K562 (cell line): ENCODE data around the gene NPY4R. TPM values are rescaled to one million over a fixed set of nuclear protein-coding genes. Genes with fewer than 3 reads are reported as not detected.
"Not testable (repeated sequence)": the region's sequence is repeated elsewhere in the genome, so short reads cannot be mapped to it uniquely, and the experiment has no call there.

Experiments
- ATAC-seq: fragments of 200-7000 bp; cut with Tn5 transposase; 3 replicates; pipeline ENCODE4 v1.9.1; 2020; ENCODE audit warnings: moderate library complexity
- Bru-seq: library from RNA; stranded (reverse); fragments of 400-500 nt; gene quantifications from one replicate; lab custom pipeline; 2021; lab: Mats Ljungman, UMichigan
- BruChase-seq, 2 experiments: library from RNA; stranded (reverse); fragments of 400-500 nt; gene quantifications; one replicate each; lab custom pipeline; 2021; lab: Mats Ljungman, UMichigan
- BruUV-seq: library from RNA; stranded (reverse); fragments of 400-500 nt; replicated peaks from 2 replicates; lab custom pipeline; 2021; lab: Mats Ljungman, UMichigan
- CTCF ChIA-PET: fragments of 300-600 bp; formaldehyde crosslinking; extraction: SDS; loops from one replicate; lab custom pipeline; 2021; ENCODE audit warnings: low intra/inter-chr PET ratio; lab: Yijun Ruan, JAX
- POLR2A ChIA-PET: fragments of 300-600, 350-650 bp; sonication (Branson Sonifier 250); formaldehyde crosslinking; extraction: SDS; loops from one replicate; lab custom pipeline; 2021; ENCODE audit warnings: antibody characterized with exemption, inconsistent platforms; lab: Yijun Ruan, JAX
- DNase-seq, 4 experiments: peaks; one replicate each; pipeline versions ENCODE4 v3.0.0 to v3.0.0-alpha.2; 2011 to 2018; ENCODE audit warnings: low spot score in 3 of 4, mixed read lengths in 3 of 4; ENCODE audit errors: extremely low read depth in 1 of 4
- FAIRE-seq: peaks from 2 replicates; lab custom pipeline; 2011; peaks lifted over from hg19 to GRCh38; lab: Jason Lieb, UNC
- H2AFZ ChIP-seq: 2 replicates; pipeline ENCODE4 v1.6.0; 2011; ENCODE audit warnings: low read depth, low read length, control low read depth, inconsistent platforms
- H3K27ac ChIP-seq: fragments of 200-600 bp; 3 replicates; pipeline ENCODE4 v1.8.0; 2011; ENCODE audit warnings: low read depth, mild to moderate bottlenecking, control low read depth, inconsistent platforms, low read length, moderate library complexity, mixed read lengths; ENCODE audit errors: extremely low read depth
- H3K27me3 ChIP-seq, 2 experiments: fragments of 300-600 bp in 1 of 2; 2 replicates in 1 of 2; 3 replicates in 1 of 2; pipeline versions ENCODE4 v1.6.0 to v1.8.0; 2011; ENCODE audit warnings: inconsistent platforms in 2 of 2, low read length in 2 of 2, mild to moderate bottlenecking in 1 of 2, mixed read lengths in 1 of 2, moderate library complexity in 1 of 2; ENCODE audit not compliant: control insufficient read depth in 2 of 2, insufficient read depth in 2 of 2
- H3K36me3 ChIP-seq: fragments of 300-600 bp; 3 replicates; pipeline ENCODE4 v1.8.0; 2011; ENCODE audit warnings: mild to moderate bottlenecking, low read length, inconsistent platforms; ENCODE audit not compliant: control insufficient read depth, insufficient read depth
- H3K4me1 ChIP-seq, 2 experiments: fragments of 200-600 bp in 1 of 2; replicated peaks in 1 of 2; 2 replicates in 1 of 2; 3 replicates in 1 of 2; pipeline versions ENCODE4 v1.5.1 to v1.8.0; 2011; ENCODE audit warnings: inconsistent platforms in 2 of 2, low read length in 2 of 2, mild to moderate bottlenecking in 1 of 2, mixed read lengths in 1 of 2, moderate library complexity in 1 of 2; ENCODE audit not compliant: control insufficient read depth in 2 of 2, insufficient read depth in 2 of 2
- H3K4me2 ChIP-seq: 2 replicates; pipeline ENCODE4 v1.6.1; 2011; ENCODE audit warnings: low read length, control low read depth, inconsistent platforms, mixed read lengths; ENCODE audit not compliant: insufficient read depth
- H3K4me3 ChIP-seq: fragments of 200-600 bp; sonication (generic), shearing (Covaris generic); 2 replicates; pipeline ENCODE4 v1.5.1; 2016; ENCODE audit warnings: control low read depth, inconsistent platforms
- H3K79me2 ChIP-seq: fragments of 200-600 bp; 3 replicates; pipeline ENCODE4 v1.8.0; 2011; ENCODE audit warnings: low read length, inconsistent platforms; ENCODE audit not compliant: control insufficient read depth, insufficient read depth
- H3K9ac ChIP-seq, 2 experiments: 2 replicates each; pipeline versions ENCODE4 v1.6.0 to v1.6.1; 2011; ENCODE audit warnings: low read depth in 2 of 2, low read length in 2 of 2, control low read depth in 1 of 2, inconsistent platforms in 1 of 2, mild to moderate bottlenecking in 1 of 2, mixed read lengths in 1 of 2; ENCODE audit not compliant: insufficient read depth in 1 of 2
- H3K9me1 ChIP-seq: one replicate; pipeline ENCODE4 v1.6.0; 2011; ENCODE audit warnings: inconsistent platforms, mild to moderate bottlenecking, low read length, moderate library complexity; ENCODE audit not compliant: control insufficient read depth, insufficient read depth
- H3K9me3 ChIP-seq: replicated peaks from 2 replicates; pipeline ENCODE4 v1.5.1; 2011; ENCODE audit warnings: low read depth, low read length, inconsistent platforms; ENCODE audit not compliant: control insufficient read depth, insufficient read depth
- H4K20me1 ChIP-seq: replicated peaks from 2 replicates; pipeline ENCODE4 v1.6.1; 2011; ENCODE audit warnings: low read length, inconsistent platforms, mixed read lengths; ENCODE audit not compliant: control insufficient read depth, insufficient read depth
- WGBS: fragments of 100-300 bp; shearing (Covaris generic); methylation state at CpG from one replicate; pipeline ENCODE4 v1.1.6; 2016; ENCODE audit warnings: low coverage, mixed read lengths; ENCODE audit not compliant: insufficient coverage; ENCODE audit errors: missing lambda C conversion rate; 5-methylcytosine and 5-hydroxymethylcytosine counted together
- in situ Hi-C: fragments of 300-500 bp; cut with MboI; formaldehyde crosslinking; loops from 4 replicates; pipeline ENCODE4 v1.15.0; 2018; ENCODE audit warnings: inconsistent platforms, mixed read lengths
- intact Hi-C: fragments of 100-400 bp; cut with micrococcal nuclease; formaldehyde crosslinking; loops from 2 replicates; pipeline ENCODE4 v1.14.2; 2022
- long read RNA-seq, 3 experiments: library from polyadenylated mRNA in 2 of 3; library from RNA in 1 of 3; unstranded in 2 of 3; stranded (forward) in 1 of 3; transcript quantifications; one replicate each; pipeline ENCODE4 v2.0.0, GENCODE V29; 2019 to 2022
- polyA minus RNA-seq, 3 experiments: library from RNA; depleted of rRNA, polyadenylated mRNA; stranded (reverse); fragments of >200 nt; gene quantifications; 2 replicates each; pipeline ENCODE4 v1.2.3, GENCODE V29; 2011
- polyA plus RNA-seq, 8 experiments: library from polyadenylated mRNA; depleted of rRNA in 4 of 8; stranded (reverse) in 5 of 8; unstranded in 3 of 8; fragments of >200 nt; fragmentation: Nextera tagmentation in 2 of 8; fragmentation: Illumina TruSeq in 1 of 8; extraction: Ambion mirVana in 2 of 8; extraction: Trizol in 1 of 8; gene quantifications; 2 replicates each; pipeline versions ENCODE4 v1.2.1 to v1.2.3, GENCODE V29; 2011 to 2014; ENCODE audit warnings: inconsistent platforms in 1 of 8, missing spikeins in 1 of 8
- total RNA-seq, 7 experiments: library from RNA; depleted of rRNA in 6 of 7; stranded (reverse); fragments of >200 nt in 6 of 7; fragmentation: Illumina TruSeq in 2 of 7; extraction: Trizol in 2 of 7; gene quantifications; 2 replicates each; pipeline versions ENCODE4 v1.2.1 to v1.2.3, GENCODE V29; 2011 to 2021; ENCODE audit warnings: low replicate concordance in 1 of 7

NPY4R gene, protein sequence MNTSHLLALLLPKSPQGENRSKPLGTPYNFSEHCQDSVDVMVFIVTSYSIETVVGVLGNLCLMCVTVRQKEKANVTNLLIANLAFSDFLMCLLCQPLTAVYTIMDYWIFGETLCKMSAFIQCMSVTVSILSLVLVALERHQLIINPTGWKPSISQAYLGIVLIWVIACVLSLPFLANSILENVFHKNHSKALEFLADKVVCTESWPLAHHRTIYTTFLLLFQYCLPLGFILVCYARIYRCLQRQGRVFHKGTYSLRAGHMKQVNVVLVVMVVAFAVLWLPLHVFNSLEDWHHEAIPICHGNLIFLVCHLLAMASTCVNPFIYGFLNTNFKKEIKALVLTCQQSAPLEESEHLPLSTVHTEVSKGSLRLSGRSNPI
- total RNA-seq (2011; cell fraction: chromatin; rRNA removed; ENCODE audit: low replicate concordance) = not detected in 2 replicates
- total RNA-seq (2011; cell fraction: nucleolus; rRNA removed) = not detected in 2 replicates
- total RNA-seq (2011; cell fraction: nucleoplasm; rRNA removed) = not detected in 2 replicates
- total RNA-seq (2014; rRNA removed) (not detected in 2 replicates), total RNA-seq (2014; rRNA removed; fragmentation: Illumina TruSeq; extraction: Trizol) (not detected in 2 replicates), total RNA-seq (2015; rRNA removed; fragmentation: Illumina TruSeq; extraction: Trizol) (not detected in 2 replicates), total RNA-seq (2021) (not detected in 2 replicates), polyA plus RNA-seq (2011; rRNA removed) (not detected in 2 replicates), polyA plus RNA-seq (2014; fragmentation: Illumina TruSeq; extraction: Trizol) (not detected in 2 replicates), polyA plus RNA-seq (2014; fragmentation: Nextera tagmentation; extraction: Ambion mirVana) (not detected), polyA plus RNA-seq (2014; rRNA removed) (not detected in 2 replicates), polyA minus RNA-seq (2011; rRNA and poly(A)+ RNA removed) (not detected in 2 replicates), Bru-seq, nascent RNA (not detected), BruChase-seq, experiment 1, labeled RNA remaining after a 2-hour chase (not detected), BruChase-seq, experiment 2, labeled RNA remaining after a 6-hour chase (not detected)
- not detected in 2 replicates for polyA plus RNA-seq (2011; cell fraction: cytosol; rRNA removed)
- not detected in 2 replicates for polyA plus RNA-seq (2011; cell fraction: nucleus; rRNA removed)
- not detected in 2 replicates for polyA plus RNA-seq (2012)
- polyA minus RNA-seq (2011; cell fraction: cytosol; rRNA and poly(A)+ RNA removed) = not detected in 2 replicates
- not detected in 2 replicates for polyA minus RNA-seq (2011; cell fraction: nucleus; rRNA and poly(A)+ RNA removed)
- long read RNA-seq, experiment 1 = 0 reads
- long read RNA-seq, experiment 2 = 0 reads
- long read RNA-seq, experiment 3 = 0 reads

DNA sequence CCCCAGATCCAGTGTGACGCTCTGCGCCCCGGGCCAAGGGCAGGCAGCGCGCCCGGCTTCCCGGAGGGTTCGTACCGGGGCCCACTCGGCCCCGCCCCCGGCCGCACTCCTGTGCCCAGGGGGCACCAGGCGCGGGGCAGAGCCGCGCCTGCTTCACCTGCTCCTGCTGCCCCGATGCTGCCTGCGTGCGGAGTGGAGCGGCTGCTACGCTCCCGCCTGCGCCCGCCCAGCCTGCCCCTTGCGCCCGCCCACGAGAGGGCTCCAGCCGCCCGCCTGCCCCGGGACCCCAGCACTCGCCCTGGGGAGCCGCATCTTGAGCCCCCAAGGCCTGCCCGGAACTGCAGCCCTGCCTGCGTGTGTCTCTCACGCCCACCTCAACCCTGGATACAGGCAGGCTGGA is at the start of gene NPY4R:
Gene NPY4R, minus strand, starts transcription at position 194 of the 400 bp plus-strand sequence. CDS start 3,323 bp downstream, outside the sequence.
- H3K36me3 ChIP-seq, H2AFZ ChIP-seq, H3K27me3 ChIP-seq, H4K20me1 ChIP-seq, H3K4me1 ChIP-seq, CTCF ChIA-PET, H3K27ac ChIP-seq, DNase-seq, ATAC-seq, intact Hi-C loops, H3K9me3 ChIP-seq, H3K79me2 ChIP-seq, FAIRE-seq, H3K9me1 ChIP-seq, H3K9ac ChIP-seq, H3K4me2 ChIP-seq, BruUV-seq, POLR2A ChIA-PET, in situ Hi-C loops, H3K4me3 ChIP-seq: not testable (repeated sequence)
- 10% methylated on average over 4 of the region's 36 CpGs for whole genome bisulfite sequencing
